HG02623 (cell line): ENCODE measurements around the gene CCDC138.

Experiments
- ATAC-seq: cut with Tn5 transposase; IDR thresholded peaks from one replicate; pipeline ENCODE4 v1.9.1; 2021; ENCODE audit warnings: moderate library complexity; ENCODE audit not compliant: unreplicated experiment

The CCDC138 gene

DNA sequence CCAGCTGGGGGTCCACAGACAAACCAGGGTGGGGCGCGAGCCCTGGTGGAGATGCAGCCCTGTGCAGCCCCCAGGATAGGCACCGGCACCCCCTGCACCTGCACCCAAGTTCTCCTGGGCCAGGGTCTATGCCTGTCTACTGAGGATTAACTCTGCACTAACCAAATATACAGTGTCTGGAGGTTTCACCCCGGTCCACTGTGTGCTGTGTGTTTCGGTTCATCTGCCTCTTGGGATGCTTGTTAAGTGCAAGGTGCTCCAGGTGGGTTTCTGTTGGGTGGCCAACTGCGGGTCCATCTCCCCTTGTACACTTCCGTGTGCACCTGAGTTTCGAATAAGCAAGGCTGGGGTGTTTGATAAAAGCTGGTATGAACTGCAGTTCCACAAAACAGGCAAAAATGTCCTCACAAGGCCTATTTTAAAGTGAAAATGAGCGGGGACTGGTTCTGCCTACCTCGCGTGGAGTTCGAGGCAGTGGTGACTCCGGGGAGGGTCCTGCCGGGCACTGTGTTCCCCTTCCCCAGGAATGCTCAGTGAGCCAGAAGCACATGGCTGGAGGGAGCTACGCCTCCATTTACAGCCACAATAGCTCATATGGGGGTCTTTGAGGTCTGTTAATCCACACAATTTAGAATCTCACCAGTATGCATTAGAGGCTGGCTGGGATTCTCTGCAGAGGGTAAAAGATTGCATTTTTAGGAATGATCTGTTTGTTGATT is 131.7 kb downstream of the CCDC138 start:
- ATAC-seq = no peak

DNA sequence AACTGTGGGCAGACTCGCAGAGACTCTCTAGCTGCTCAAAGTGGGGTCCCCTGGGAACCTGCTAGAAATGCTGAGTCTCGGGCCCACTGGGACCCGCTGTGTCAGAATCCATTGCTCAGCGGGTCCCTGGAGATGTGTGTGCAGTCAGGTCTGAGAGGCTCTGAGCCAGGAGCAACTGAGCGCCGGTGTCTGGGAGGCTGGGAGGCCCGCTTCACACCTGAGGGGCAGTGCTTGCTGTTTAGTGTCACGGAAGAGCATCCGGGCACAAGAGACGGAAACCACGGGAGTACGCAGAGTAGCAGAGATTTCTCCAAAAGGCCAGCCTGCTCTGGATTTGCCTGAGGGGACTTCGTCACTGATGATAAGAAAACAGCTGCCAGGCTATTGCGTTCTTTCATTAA is 132.4 kb downstream of the CCDC138 start:
- no peak for ATAC-seq

DNA sequence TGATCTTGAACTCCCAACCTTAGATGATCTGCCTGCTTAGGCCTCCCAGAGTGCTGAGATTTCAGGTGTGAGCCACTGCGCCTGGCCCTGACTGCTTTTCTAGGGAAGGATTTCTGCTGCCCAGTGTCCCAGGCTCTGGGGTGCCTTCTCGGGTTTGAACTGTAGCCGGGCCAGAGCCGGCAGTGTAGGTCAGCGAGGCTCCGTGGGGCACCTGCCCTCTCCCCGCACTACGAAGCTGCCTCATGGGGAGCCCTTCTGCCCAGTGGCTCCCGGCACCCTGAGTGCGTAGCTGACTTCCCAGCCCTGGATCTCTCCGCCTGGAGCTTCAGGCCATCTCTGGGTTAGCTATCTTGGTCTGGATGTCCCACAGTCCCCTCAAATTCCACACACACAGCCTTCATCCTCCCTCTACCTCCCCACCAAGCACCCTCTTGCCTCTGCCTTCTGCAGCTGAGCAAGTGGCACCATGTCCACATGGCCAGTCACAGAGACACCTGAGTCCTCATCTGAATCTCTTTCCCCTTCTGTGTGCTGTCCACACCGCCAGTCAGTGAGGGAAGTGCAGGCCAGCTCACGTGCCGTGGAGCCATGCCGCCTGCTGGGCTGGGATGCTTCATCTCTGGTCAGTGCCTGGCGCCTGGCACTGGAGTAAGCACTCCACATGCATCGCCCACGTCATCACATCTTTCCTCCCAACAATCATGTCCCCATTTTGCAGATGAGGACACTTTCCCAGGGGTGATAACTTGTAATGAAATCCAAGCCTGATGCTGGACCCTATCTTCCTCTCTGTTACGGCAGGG is 133.2 kb downstream of the CCDC138 start:
- ATAC-seq = no peak

DNA sequence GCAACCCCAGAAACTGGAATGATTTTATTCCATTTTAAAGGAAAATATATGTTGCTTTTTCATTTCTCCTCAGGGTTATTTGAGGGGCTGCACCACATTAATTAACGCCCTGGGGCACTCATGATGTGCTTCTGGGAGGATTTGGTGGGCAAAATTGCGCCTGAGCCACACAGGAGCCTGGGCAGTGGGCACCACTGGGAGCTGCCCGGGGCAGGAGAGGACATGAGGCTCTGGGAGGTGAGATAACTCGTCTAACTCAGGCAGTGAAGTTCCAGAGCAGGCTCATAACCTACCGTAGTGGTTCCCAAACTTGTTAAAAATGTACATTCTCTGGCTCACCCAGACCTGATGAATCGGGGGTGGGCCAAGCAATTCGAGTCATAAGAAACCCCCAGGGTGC is 134.1 kb downstream of the CCDC138 start:
- no peak for ATAC-seq

DNA sequence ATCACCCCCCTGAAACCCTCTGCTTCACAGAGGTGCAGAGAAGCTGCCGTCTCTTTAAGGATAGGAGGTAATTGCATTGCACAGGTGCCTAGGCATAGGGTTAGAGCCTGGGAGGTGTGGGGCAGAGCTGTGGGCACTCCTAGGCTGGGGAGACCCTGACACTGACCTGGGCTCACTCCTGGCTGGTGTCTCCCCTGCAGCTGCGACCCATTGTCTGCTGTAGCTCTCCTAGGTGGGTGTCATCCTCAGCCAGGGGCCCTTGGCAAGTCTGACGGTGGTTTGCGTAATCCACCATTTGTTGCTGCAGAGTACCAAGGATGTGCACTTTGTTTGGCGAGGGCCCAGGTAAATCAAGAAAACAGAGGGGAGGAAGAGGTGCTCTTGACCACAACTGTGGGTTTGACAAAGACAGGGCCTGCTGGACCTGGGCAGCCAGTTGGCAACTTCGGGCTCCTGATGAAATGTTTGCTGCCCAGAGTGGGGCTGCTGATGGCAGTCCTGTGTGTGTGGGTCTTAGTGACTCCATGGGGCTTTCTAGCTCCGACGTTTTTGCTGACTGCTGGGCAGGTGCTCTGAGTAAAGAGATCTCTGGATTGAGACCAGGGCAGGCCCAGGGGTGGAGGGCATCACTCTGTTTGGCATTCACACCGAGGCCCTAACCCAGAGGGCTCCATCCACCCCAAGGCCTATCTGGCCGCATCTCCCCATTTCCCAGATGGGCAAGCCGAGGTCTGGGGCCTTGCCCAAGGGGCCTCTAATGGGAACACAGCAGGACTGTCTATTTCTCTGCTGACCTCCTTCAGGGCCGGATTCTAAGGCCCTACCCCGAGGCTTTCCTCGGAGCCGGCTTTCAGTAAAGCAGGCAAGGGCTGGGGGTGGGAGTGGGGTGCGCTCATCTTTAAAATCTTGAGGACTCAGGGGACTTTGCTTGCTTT is 134.8 kb downstream of the CCDC138 start:
- ATAC-seq = no peak

DNA sequence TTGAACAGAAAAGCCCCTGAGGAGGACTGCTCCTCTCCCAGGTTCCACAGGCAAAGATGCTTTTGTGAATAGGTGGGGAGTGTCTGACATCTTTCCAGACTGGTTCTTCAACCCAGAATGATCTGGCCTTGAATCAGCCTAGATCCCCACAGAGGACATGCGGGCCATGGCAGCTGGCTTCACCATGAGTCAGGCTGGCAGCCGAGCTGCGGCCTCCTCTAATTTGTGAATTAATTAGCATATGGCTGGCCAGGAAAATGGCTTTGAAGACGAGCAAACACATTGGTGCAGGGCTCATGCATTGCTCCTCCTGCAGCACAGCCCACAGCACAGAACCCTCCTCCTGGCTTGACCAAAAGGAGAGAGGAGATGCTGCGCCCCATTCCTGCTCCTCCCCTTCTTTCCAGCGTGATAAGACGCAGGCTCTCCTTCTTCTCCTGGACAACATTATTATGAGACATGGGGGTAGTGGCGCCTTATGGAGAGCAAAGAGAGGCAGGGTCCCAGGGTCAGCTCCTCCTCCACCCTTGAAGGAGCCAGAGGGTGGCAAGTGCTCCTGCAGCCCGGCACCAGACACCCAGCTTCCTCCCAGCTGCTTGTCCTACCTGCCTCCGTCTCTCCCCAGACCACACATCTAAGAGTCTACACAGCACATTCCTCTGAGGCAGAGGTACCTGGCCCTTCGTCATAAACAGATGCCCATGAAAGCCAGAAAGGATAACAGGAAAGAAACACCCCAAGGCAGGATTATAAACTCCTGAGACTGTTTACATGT is 135.8 kb downstream of the CCDC138 start:
- ATAC-seq = no peak

DNA sequence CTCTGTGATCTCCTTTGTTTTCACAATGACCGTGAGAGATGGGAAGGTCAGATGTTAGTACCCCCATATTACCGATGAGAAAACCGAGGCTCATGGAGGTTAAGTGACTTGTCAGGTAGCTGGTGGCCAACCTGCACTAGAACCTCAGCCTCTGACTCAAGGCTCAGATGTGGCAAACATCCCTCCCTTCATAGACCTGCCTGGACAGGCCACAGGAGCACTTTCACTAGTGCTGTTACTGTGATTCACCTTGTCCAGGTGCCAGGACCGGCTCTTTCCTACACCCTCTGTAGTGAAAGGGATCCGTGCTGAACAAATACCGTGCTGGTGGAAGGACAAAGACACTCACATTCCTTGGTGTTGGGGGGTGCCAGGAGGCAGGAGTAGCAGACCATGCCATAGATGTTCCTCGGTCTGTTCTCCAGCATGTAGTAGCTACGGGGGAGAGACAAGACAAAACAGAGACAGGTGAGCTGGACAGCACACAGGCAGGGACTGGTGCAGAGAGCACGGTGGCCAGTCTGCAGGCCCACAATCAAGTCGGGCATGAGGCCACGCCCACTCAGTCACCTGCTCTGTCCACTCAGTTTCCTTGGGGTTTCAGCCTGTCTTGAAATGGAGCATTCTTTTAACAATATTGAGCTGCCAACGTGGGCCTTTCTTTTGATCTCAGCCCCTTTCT is 136.6 kb downstream of the CCDC138 start:
- ATAC-seq = no peak

DNA sequence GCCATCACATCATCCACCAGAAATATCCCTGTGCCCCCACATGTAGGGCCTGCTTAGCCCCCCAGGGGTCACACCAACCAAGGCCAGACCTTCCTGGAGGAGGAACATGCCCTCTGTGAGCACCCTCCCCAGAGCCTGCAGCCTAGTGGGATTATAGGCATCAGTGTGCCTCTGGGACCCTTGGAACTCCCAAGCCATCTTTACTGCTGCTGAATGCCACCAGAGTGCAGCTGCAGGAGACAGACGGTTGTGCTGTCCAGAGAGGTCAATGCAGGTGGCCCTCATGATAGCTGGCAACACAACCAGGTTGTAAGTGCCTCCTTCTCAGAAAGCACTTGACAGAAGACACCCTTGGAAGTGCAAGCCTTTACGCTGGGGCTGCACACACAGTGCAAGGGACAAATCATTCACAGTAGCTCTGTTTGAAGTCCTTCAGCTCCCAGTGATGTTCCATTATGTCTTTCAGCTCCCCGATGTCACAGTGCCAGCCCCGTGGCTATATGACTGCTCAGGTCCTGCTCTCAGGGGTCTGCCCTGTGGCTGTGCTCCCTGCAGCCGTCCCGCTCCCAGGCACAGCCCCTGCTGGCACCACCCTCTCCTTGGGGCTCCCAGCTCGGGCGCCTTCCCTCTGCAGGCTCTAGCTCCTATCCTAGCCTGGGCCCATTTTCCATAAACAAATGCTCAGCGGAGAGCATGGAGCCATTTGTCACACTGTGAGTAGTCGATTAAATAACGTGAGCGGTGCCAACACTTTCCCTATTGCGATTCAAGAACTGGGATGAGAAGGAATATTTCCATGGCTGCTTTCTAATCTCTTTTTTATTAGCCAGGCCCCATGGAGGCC is 137.4 kb downstream of the CCDC138 start:
- no peak for ATAC-seq

DNA sequence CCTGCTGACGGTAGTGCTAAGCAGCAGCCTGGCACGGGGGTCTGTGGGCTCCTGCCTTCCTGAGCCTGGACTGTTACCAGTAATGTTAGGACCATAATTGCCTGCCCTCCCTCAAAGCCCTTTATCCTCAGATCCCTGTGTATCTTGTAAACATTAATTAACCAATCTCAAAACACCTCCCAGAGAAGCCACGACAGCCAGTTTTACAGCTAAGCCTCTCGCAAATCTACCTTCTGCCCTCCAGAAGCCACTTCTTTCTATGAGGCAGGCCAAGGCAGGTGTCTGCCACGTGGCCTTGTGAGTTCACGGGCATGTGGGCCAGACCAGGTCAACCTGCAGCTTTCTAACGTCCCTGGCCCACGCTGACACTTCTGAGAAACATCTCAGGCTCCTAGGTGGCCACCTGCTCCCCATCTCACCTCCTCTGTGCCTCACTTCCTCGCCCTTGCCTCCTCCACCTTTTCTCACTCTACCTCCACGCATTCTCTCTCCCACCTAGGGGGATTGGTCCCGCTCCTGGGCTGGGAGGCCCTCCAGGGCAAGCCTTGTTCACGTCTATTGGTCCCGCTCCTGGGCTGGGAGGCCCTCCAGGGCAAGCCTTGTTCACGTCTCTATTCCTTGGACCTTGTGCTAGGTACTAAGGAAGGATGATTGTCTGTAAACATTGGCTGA is 138.1 kb downstream of the CCDC138 start:
- ATAC-seq = no peak

DNA sequence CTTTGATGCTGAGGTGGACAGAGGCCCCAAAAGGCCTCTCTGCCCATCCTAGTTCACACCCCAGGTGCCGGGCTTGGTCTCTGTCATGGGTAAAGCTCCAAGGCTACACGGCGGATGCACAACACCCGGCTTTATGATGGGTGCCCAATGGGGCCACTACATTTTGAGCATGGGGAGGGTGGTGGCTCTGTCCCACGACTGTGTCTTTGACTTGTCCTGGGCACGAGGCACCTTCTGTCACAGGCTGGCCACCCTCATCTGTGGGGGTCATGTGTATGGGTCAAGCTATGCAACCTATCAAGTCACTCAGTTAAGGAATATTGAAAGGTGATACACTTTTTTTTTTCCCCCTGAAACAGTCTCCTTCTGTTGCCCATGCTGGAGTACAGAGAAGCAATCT is 138.7 kb downstream of the CCDC138 start:
- no peak for ATAC-seq

DNA sequence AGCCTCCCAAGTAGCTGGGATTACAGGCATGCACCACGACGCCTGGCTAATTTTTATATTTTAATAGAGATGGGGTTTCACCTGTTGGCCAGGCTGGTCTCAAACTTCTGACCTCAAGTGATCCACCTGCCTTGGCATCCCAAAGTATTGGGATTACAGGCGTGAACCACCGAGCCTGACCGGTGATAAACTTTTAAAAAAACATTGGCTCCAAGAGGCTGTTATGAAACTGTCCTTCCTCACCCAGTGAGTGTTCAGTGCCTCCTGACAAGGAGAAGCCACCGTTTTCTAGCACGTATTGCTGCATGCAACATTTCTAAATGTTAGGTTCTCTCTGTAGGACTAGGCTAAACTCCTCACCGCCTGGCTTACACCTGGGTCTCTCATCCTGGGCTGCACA is 139.2 kb downstream of the CCDC138 start:
- ATAC-seq = no peak
